ENCODE results near the gene IGF2R.

DNA sequence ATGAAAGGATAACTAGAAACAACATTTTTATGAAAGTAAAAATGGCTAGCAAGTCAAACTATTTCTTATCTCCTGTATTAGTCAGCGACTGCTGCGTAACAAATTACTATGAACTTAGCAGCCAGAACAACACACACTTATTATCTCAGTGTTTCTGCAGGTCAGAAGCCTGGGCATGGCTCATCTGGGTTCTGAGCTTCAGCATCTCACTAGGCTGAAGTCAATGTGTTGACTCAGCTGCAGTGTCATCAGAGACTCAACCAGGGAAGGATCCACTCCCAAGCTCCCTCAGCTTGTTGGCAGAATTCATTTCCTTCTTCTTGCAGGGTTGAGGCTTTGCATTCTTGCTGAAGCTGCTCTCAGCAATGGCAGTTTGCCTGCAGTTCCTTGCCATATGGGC lies 33.2 kb upstream of the IGF2R start:
- no peak for TF ChIP-seq EZH2 (optimal IDR thresholded peaks at IDR 0.05; ENCODE audit: low read depth, low read length)
- TF ChIP-seq, protein P1, sequence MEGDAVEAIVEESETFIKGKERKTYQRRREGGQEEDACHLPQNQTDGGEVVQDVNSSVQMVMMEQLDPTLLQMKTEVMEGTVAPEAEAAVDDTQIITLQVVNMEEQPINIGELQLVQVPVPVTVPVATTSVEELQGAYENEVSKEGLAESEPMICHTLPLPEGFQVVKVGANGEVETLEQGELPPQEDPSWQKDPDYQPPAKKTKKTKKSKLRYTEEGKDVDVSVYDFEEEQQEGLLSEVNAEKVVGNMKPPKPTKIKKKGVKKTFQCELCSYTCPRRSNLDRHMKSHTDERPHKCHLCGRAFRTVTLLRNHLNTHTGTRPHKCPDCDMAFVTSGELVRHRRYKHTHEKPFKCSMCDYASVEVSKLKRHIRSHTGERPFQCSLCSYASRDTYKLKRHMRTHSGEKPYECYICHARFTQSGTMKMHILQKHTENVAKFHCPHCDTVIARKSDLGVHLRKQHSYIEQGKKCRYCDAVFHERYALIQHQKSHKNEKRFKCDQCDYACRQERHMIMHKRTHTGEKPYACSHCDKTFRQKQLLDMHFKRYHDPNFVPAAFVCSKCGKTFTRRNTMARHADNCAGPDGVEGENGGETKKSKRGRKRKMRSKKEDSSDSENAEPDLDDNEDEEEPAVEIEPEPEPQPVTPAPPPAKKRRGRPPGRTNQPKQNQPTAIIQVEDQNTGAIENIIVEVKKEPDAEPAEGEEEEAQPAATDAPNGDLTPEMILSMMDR (IDR thresholded peaks at IDR 0.05; ENCODE audit: low read length), result no peak
- TF ChIP-seq EZH2phosphoT487 (IDR thresholded peaks at IDR 0.05; ENCODE audit: low read length), result no peak

All from MM.1S (cell line).